H1 (cell line): ENCODE data around the gene BYSL. TPM values are rescaled to one million over a fixed set of nuclear protein-coding genes. Genes with fewer than 3 reads are reported as not detected.

Source experiments
- CTCF ChIA-PET: fragments of 300-600 bp; sonication (Branson Sonifier 250); formaldehyde crosslinking; loops from one replicate; lab custom pipeline; 2021; ENCODE audit not compliant: partially characterized antibody; lab: Charles Lee
- POLR2A ChIA-PET: fragments of 300-600 bp; sonication (Branson Sonifier 250); formaldehyde crosslinking; loops from one replicate; lab custom pipeline; 2021; ENCODE audit warnings: inconsistent platforms; ENCODE audit not compliant: partially characterized antibody; lab: Charles Lee
- DNase-seq, 2 experiments: peaks; one replicate each; pipeline versions ENCODE4 v3.0.0 to v3.0.0-alpha.2; 2010 to 2022; ENCODE audit warnings: low spot score in 2 of 2, low read depth in 1 of 2, mixed read lengths in 1 of 2
- FAIRE-seq: peaks from 2 replicates; lab custom pipeline; 2011; peaks lifted over from hg19 to GRCh38; lab: Jason Lieb, UNC
- H2AFZ ChIP-seq: 2 replicates; pipeline ENCODE4 v1.8.1; 2012; ENCODE audit warnings: low read length, inconsistent platforms
- H2AK5ac ChIP-seq: 2 replicates; pipeline ENCODE4 v1.6.1; 2013; ENCODE audit warnings: low read depth, low read length
- H2BK120ac ChIP-seq: replicated peaks from 2 replicates; pipeline ENCODE3; 2013; ENCODE audit warnings: low read depth, low read length, inconsistent platforms
- H2BK12ac ChIP-seq: 2 replicates; pipeline ENCODE4 v1.6.1; 2013; ENCODE audit warnings: low read depth, low read length
- H2BK15ac ChIP-seq: 2 replicates; pipeline ENCODE4 v1.6.1; 2013; ENCODE audit warnings: low read length
- H2BK20ac ChIP-seq: 2 replicates; pipeline ENCODE4 v1.6.1; 2013; ENCODE audit warnings: low read length
- H2BK5ac ChIP-seq: 2 replicates; pipeline ENCODE4 v1.6.1; 2013; ENCODE audit warnings: low read depth, low read length
- H3K14ac ChIP-seq: 2 replicates; pipeline ENCODE4 v1.6.1; 2013; ENCODE audit warnings: inconsistent platforms; ENCODE audit not compliant: insufficient read length
- H3K18ac ChIP-seq: 2 replicates; pipeline ENCODE4 v1.6.1; 2013; ENCODE audit warnings: low read length; ENCODE audit errors: extremely low read depth
- H3K23ac ChIP-seq: 2 replicates; pipeline ENCODE4 v1.6.1; 2013; ENCODE audit warnings: inconsistent platforms; ENCODE audit not compliant: insufficient read length
- H3K23me2 ChIP-seq: 2 replicates; pipeline ENCODE4 v1.6.1; 2013; ENCODE audit warnings: low read depth, low read length
- H3K27ac ChIP-seq: 2 replicates; pipeline ENCODE4 v1.6.1; 2011; ENCODE audit warnings: low read depth, low read length, inconsistent platforms
- H3K27me3 ChIP-seq, 4 experiments: replicated peaks in 1 of 4; 1 replicate in 1 of 4; 2 replicates in 3 of 4; pipeline versions ENCODE4 v1.6.1 to v1.8.1; 2011 to 2013; ENCODE audit warnings: low read length in 3 of 4, mild to moderate bottlenecking in 3 of 4, inconsistent platforms in 2 of 4, mixed read lengths in 2 of 4, moderate library complexity in 1 of 4; ENCODE audit not compliant: control insufficient read depth in 3 of 4, insufficient read depth in 3 of 4; ENCODE audit errors: extremely low read depth in 1 of 4
- H3K36me3 ChIP-seq, 4 experiments: 2 replicates each; pipeline versions ENCODE4 v1.6.1 to v1.8.1; 2011 to 2013; ENCODE audit warnings: mild to moderate bottlenecking in 4 of 4, low read length in 3 of 4, moderate library complexity in 2 of 4, control low read depth in 1 of 4, inconsistent platforms in 1 of 4; ENCODE audit not compliant: insufficient read depth in 4 of 4, control insufficient read depth in 2 of 4
- H3K4ac ChIP-seq: replicated peaks from 2 replicates; pipeline ENCODE3; 2013; ENCODE audit warnings: low read length, low read depth, mixed read lengths, inconsistent platforms; ENCODE audit not compliant: insufficient read length
- H3K4me1 ChIP-seq, 4 experiments: replicated peaks in 1 of 4; 1 replicate in 1 of 4; 2 replicates in 3 of 4; pipeline versions ENCODE4 v1.6.1 to v1.8.1; 2011 to 2013; ENCODE audit warnings: low read length in 3 of 4, inconsistent platforms in 2 of 4, mixed read lengths in 1 of 4; ENCODE audit not compliant: insufficient read depth in 4 of 4, control insufficient read depth in 3 of 4
- H3K4me2 ChIP-seq, 2 experiments: 2 replicates each; pipeline versions ENCODE4 v1.6.1 to v1.8.1; 2011 to 2013; ENCODE audit warnings: low read depth in 2 of 2, low read length in 2 of 2, control low read depth in 1 of 2, inconsistent platforms in 1 of 2, mild to moderate bottlenecking in 1 of 2; ENCODE audit not compliant: insufficient read depth in 1 of 2
- H3K4me3 ChIP-seq, 4 experiments: fragments of 200-600, 300-600 bp in 1 of 4; sonication (generic), shearing (Covaris generic), sonication (Bioruptor Twin) in 1 of 4; 2 replicates each; pipeline versions ENCODE4 v1.5.1 to v1.8.1; 2011 to 2016; ENCODE audit warnings: low read length in 4 of 4, low read depth in 3 of 4, control low read depth in 2 of 4, inconsistent platforms in 2 of 4, mild to moderate bottlenecking in 2 of 4, mixed read lengths in 1 of 4, moderate library complexity in 1 of 4; ENCODE audit not compliant: insufficient read depth in 2 of 4; ENCODE audit errors: extremely low read depth in 1 of 4
- H3K56ac ChIP-seq: replicated peaks from 2 replicates; pipeline ENCODE3; 2013; ENCODE audit warnings: low read depth, mild to moderate bottlenecking, mixed read lengths, low read length, inconsistent platforms; ENCODE audit not compliant: insufficient read length
- H3K79me1 ChIP-seq: 2 replicates; pipeline ENCODE4 v1.6.1; 2013; ENCODE audit warnings: low read depth, low read length, control low read depth
- H3K79me2 ChIP-seq, 2 experiments: 2 replicates each; pipeline versions ENCODE4 v1.6.1 to v1.8.1; 2012 to 2013; ENCODE audit warnings: low read length in 2 of 2, mild to moderate bottlenecking in 2 of 2, inconsistent platforms in 1 of 2; ENCODE audit not compliant: insufficient read depth in 2 of 2, control insufficient read depth in 1 of 2
- H3K9ac ChIP-seq, 4 experiments: replicated peaks in 1 of 4; 1 replicate in 1 of 4; 2 replicates in 3 of 4; pipeline versions ENCODE4 v1.6.1 to v1.8.1; 2011 to 2013; ENCODE audit warnings: low read depth in 3 of 4, low read length in 3 of 4, control low read depth in 2 of 4, mild to moderate bottlenecking in 2 of 4, moderate library complexity in 2 of 4, inconsistent platforms in 1 of 4; ENCODE audit errors: extremely low read depth in 1 of 4
- H3K9me3 ChIP-seq, 2 experiments: 2 replicates each; pipeline versions ENCODE4 v1.6.1 to v1.8.1; 2012 to 2013; ENCODE audit warnings: mild to moderate bottlenecking in 2 of 2, moderate library complexity in 2 of 2, control low read depth in 1 of 2, inconsistent platforms in 1 of 2, low read depth in 1 of 2, low read length in 1 of 2, mixed read lengths in 1 of 2; ENCODE audit not compliant: insufficient read depth in 2 of 2
- H4K20me1 ChIP-seq, 2 experiments: replicated peaks in 1 of 2; 2 replicates each; pipeline versions ENCODE3 to v1.8.1; 2011 to 2013; ENCODE audit warnings: inconsistent platforms in 2 of 2, low read length in 2 of 2, mild to moderate bottlenecking in 1 of 2; ENCODE audit not compliant: insufficient read depth in 2 of 2, control insufficient read depth in 1 of 2
- H4K5ac ChIP-seq: 2 replicates; pipeline ENCODE4 v1.6.1; 2013; ENCODE audit warnings: low read length, low read depth, mixed read lengths, inconsistent platforms; ENCODE audit not compliant: insufficient read length
- H4K8ac ChIP-seq: 2 replicates; pipeline ENCODE4 v1.8.0; 2013; ENCODE audit warnings: mild to moderate bottlenecking, moderate library complexity, low read length, inconsistent platforms; ENCODE audit not compliant: insufficient read depth; ENCODE audit errors: extremely low read depth
- H4K91ac ChIP-seq: replicated peaks from 2 replicates; pipeline ENCODE3; 2013; ENCODE audit warnings: low read length, mixed read lengths, inconsistent platforms; ENCODE audit not compliant: insufficient read length
- ASH2L ChIP-seq: fragments of 200-600, 300-600 bp; sonication (generic); IDR thresholded peaks from one replicate; pipeline ENCODE4 v1.7.1; 2017; ENCODE audit warnings: low read length
- CBX5 ChIP-seq: fragments of 300-800, 300-1000 bp; sonication (generic); IDR thresholded peaks from 2 replicates; pipeline ENCODE4 v1.7.1; 2016; ENCODE audit warnings: antibody characterized with exemption, low read length, low read depth
- CBX8 ChIP-seq: fragments of 300-800, 300-1000 bp; sonication (generic); IDR thresholded peaks from 2 replicates; pipeline ENCODE4 v1.7.1; 2016; ENCODE audit warnings: low read depth, low read length, borderline replicate concordance
- EGR1 ChIP-seq: IDR thresholded peaks from 2 replicates; pipeline ENCODE4 v1.6.1; 2011; ENCODE audit warnings: low read depth, low read length, borderline replicate concordance
- GTF2F1 ChIP-seq: IDR thresholded peaks from 2 replicates; pipeline ENCODE4 v1.6.1; 2012; ENCODE audit warnings: low read depth, low read length, improper control_type of control experiment, borderline replicate concordance
- JUND ChIP-seq: IDR thresholded peaks from 2 replicates; pipeline ENCODE4 v1.6.1; 2011; ENCODE audit warnings: mild to moderate bottlenecking, improper control_type of control experiment, low read length
- NRF1 ChIP-seq: IDR thresholded peaks from 2 replicates; pipeline ENCODE4 v1.6.1; 2011; ENCODE audit warnings: mild to moderate bottlenecking, low read depth, low read length, improper control_type of control experiment
- POU5F1 ChIP-seq: IDR thresholded peaks from 2 replicates; pipeline ENCODE4 v1.6.1; 2011; ENCODE audit warnings: low read depth, mild to moderate bottlenecking, low read length, moderate library complexity
- SIN3A ChIP-seq, 2 experiments: IDR thresholded peaks in 1 of 2; conservative IDR thresholded peaks in 1 of 2; 2 replicates each; pipeline ENCODE4 v1.6.1; 2011 to 2012; ENCODE audit warnings: low read length in 2 of 2, improper control_type of control experiment in 1 of 2, low read depth in 1 of 2, mild to moderate bottlenecking in 1 of 2
- SIX5 ChIP-seq: IDR thresholded peaks from 2 replicates; pipeline ENCODE4 v1.6.1; 2011; ENCODE audit warnings: mild to moderate bottlenecking, low read depth, low read length
- TCF12 ChIP-seq: IDR thresholded peaks from 2 replicates; pipeline ENCODE4 v1.6.1; 2011; ENCODE audit warnings: low read depth, mild to moderate bottlenecking, low read length
- USF2 ChIP-seq: IDR thresholded peaks from 2 replicates; pipeline ENCODE4 v1.6.1; 2011; ENCODE audit warnings: low read length, improper control_type of control experiment
- WGBS, 2 experiments: shearing (Covaris generic) in 1 of 2; methylation state at CpG; one replicate each; pipeline versions ENCODE4 v1.1.6 to v1.1.7; 2013 to 2015; ENCODE audit warnings: low lambda C conversion rate in 2 of 2, mixed read lengths in 2 of 2, inconsistent platforms in 1 of 2, low coverage in 1 of 2, missing lambda C conversion rate in 1 of 2; ENCODE audit not compliant: insufficient replicate concordance in 2 of 2, insufficient coverage in 1 of 2, insufficient read length in 1 of 2; ENCODE audit errors: extremely low coverage in 1 of 2, missing lambda C conversion rate in 1 of 2; 5-methylcytosine and 5-hydroxymethylcytosine counted together
- polyA plus RNA-seq, 7 experiments: library from polyadenylated mRNA; depleted of rRNA in 3 of 7; stranded (reverse) in 5 of 7; unstranded in 2 of 7; fragments of >200 nt in 5 of 7; fragments of 200-250 nt in 2 of 7; gene quantifications; 1 replicate in 5 of 7; 2 replicates in 1 of 7; 4 replicates in 1 of 7; pipeline versions ENCODE4 v1.2.1 to v1.2.3, GENCODE V29; 2011 to 2013; ENCODE audit warnings: missing spikeins in 2 of 7, mixed read lengths in 2 of 7
- total RNA-seq: library from RNA; stranded (reverse); fragmentation: NEBNext Ultra II Directional; extraction: Animal tissue kit (Norgen Biotek cat#: 25700); gene quantifications from 2 replicates; pipeline ENCODE4 v1.2.1, GENCODE V29; 2021

Gene BYSL
- total and polyA plus RNA-seq, 2 of the 8 experiments (the other 6 are each of a cell fraction or from before 2014, with no cell fraction given): 37.3 to 49.2 TPM

- POLR2A ChIA-PET: no interaction called here
- TF ChIP-seq NRF1 (no peak), CBX8 (no peak), SIX5 (no peak), SIN3A (conservative IDR thresholded peaks at IDR 0.05 in 1 of 2, IDR thresholded peaks at IDR 0.05 in 1 of 2; ENCODE audit: low read depth in 1 of 2, low read length in 2 of 2) (no peak), EGR1 (no peak), JUND (no peak), GTF2F1 (no peak), ASH2L (no peak), USF2 (no peak), TCF12 (no peak), CBX5 (no peak), POU5F1 (no peak)
These were observed 36.9 kb downstream of the BYSL start for GRCh38 chr6:41958022-41958856.

More at GRCh38 chr6:41958022-41958856, 36.9 kb downstream of the BYSL start:
- Histone ChIP-seq H3K9me3 (no peaks in the 10 kb centered on the region), H3K9ac (no peak overlapping the region), H3K23me2 (0 out of 2 replicates have a peak, but pooled peaks cover 3% of the 10 kb centered on the region), H3K79me2 (no peaks in the 10 kb centered on the region), H2BK15ac (no peak overlapping the region), H4K20me1 (no peaks in the 10 kb centered on the region), H4K8ac (no peak overlapping the region), H3K4me1 (no peaks in the 10 kb centered on the region), H3K27me3 (no peaks in the 10 kb centered on the region; a peak in 1 of 7 replicates), H3K18ac (no peak overlapping the region), H3K4me3 (no peak overlapping the region), H3K36me3 (no peaks in the 10 kb centered on the region), H3K14ac (no peak overlapping the region), H2AFZ (no peak overlapping the region), H2BK12ac (no peak overlapping the region), H2BK5ac (no peak overlapping the region), H3K79me1 (no peaks in the 10 kb centered on the region), H2BK120ac (no peak overlapping the region), H3K4ac (no peak overlapping the region), H2AK5ac (no peak overlapping the region), H3K56ac (no peak overlapping the region), H4K5ac (no peak overlapping the region), H4K91ac (no peak overlapping the region), H3K27ac (no peak overlapping the region), H2BK20ac (no peak overlapping the region), H3K4me2 (no peak overlapping the region), H3K23ac (no peak overlapping the region)
- no peak for DNase-seq
- FAIRE-seq: no peak
- WGBS, 2 experiments: 93% methylated on average over 6 of the region's 6 CpGs; no CpG with 5 or more reads in 1 of the 2 experiments
- CTCF ChIA-PET: interaction anchor here (0.9 kb wide), 1 partner anchor 19 kb away, joined by 3 read pairs; no protein-coding TSS in a partner anchor
